Osteoblast (primary cell): Measurements from ENCODE around the gene TP73. TPM values are rescaled to one million over a fixed set of nuclear protein-coding genes. Genes with fewer than 3 reads are reported as not detected.

ENCODE experiments used
- DNase-seq: peaks from one replicate; pipeline ENCODE4 v3.0.0; 2011; ENCODE audit warnings: low spot score, mixed read lengths; ENCODE audit not compliant: insufficient read length; ENCODE audit errors: missing footprints
- H2AFZ ChIP-seq: 2 replicates; pipeline ENCODE4 v1.6.0; 2011; ENCODE audit warnings: mild to moderate bottlenecking, low read length
- H3K27ac ChIP-seq: 2 replicates; pipeline ENCODE4 v1.5.1; 2011; ENCODE audit warnings: mild to moderate bottlenecking, low read depth, low read length, moderate library complexity
- H3K27me3 ChIP-seq: 2 replicates; pipeline ENCODE4 v1.6.0; 2012; ENCODE audit warnings: mild to moderate bottlenecking, control low read depth, inconsistent platforms, low read length, moderate library complexity; ENCODE audit not compliant: insufficient read depth
- H3K36me3 ChIP-seq: 2 replicates; pipeline ENCODE4 v1.5.1; 2011; ENCODE audit warnings: mild to moderate bottlenecking, low read length, control low read depth, moderate library complexity; ENCODE audit not compliant: insufficient read depth
- H3K4me1 ChIP-seq: 2 replicates; pipeline ENCODE4 v1.5.1; 2011; ENCODE audit warnings: mild to moderate bottlenecking, low read length, control low read depth, moderate library complexity; ENCODE audit not compliant: insufficient read depth
- H3K4me2 ChIP-seq: 2 replicates; pipeline ENCODE4 v1.6.0; 2011; ENCODE audit warnings: mild to moderate bottlenecking, low read length; ENCODE audit not compliant: insufficient read depth
- H3K4me3 ChIP-seq: fragments of 200-600 bp; sonication (generic); 3 replicates; pipeline ENCODE4 v1.5.1; 2012; ENCODE audit warnings: mild to moderate bottlenecking, low read length, inconsistent platforms; ENCODE audit not compliant: insufficient read depth
- H3K79me2 ChIP-seq: 2 replicates; pipeline ENCODE4 v1.6.0; 2012; ENCODE audit warnings: mild to moderate bottlenecking, low read length, control low read depth, inconsistent platforms; ENCODE audit not compliant: insufficient read depth
- H3K9me3 ChIP-seq: 2 replicates; pipeline ENCODE4 v1.5.1; 2011; ENCODE audit warnings: low read depth, low read length, control low read depth
- H4K20me1 ChIP-seq: 2 replicates; pipeline ENCODE4 v1.6.0; 2012; ENCODE audit warnings: mild to moderate bottlenecking, low read length, control low read depth; ENCODE audit not compliant: insufficient read depth
- total RNA-seq: library from RNA; depleted of rRNA; stranded (reverse); fragments of >200 nt; gene quantifications from 2 replicates; pipeline ENCODE4 v1.2.3, GENCODE V29; 2012
- TF ChIP-seq, protein P1 (sequence below): IDR thresholded peaks from 2 replicates; pipeline ENCODE4 v1.5.1; 2011; ENCODE audit warnings: mild to moderate bottlenecking, low read depth, low read length, moderate library complexity; ENCODE audit errors: extremely low read depth

Gene TP73
- total RNA-seq, 1 donor = not detected

DNA sequence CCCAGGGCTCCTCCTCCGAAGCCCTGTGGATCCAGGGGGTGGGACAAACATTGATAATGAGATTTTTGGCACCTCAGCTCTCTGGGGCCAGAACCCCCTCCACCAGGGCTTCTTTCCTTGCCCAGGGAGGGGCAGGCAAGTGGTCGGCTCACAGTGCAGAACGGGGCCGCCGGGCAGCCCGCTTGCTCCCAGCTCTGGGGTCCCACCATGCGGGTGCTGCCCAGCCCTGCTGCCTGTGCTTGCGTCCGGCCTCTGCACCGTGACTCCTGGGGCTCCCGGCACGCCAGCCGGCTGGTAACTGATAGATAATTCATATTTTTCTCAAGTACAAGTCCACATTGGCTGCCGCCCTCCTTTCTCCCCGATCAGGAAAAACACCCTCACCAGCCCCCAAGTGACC is 57.9 kb downstream of the TP73 start:
- Histone ChIP-seq H3K36me3 (no peaks in the 10 kb centered on the region), H4K20me1 (no peaks in the 10 kb centered on the region), H2AFZ (no peak overlapping the region), H3K4me3 (no peak overlapping the region), H3K4me2 (no peak overlapping the region), H3K27ac (no peak overlapping the region), H3K4me1 (no peaks in the 10 kb centered on the region), H3K79me2 (no peaks in the 10 kb centered on the region), H3K9me3 (no peaks in the 10 kb centered on the region), H3K27me3 (peaks cover 17% of the 10 kb centered on the region)
- TF ChIP-seq, protein P1, sequence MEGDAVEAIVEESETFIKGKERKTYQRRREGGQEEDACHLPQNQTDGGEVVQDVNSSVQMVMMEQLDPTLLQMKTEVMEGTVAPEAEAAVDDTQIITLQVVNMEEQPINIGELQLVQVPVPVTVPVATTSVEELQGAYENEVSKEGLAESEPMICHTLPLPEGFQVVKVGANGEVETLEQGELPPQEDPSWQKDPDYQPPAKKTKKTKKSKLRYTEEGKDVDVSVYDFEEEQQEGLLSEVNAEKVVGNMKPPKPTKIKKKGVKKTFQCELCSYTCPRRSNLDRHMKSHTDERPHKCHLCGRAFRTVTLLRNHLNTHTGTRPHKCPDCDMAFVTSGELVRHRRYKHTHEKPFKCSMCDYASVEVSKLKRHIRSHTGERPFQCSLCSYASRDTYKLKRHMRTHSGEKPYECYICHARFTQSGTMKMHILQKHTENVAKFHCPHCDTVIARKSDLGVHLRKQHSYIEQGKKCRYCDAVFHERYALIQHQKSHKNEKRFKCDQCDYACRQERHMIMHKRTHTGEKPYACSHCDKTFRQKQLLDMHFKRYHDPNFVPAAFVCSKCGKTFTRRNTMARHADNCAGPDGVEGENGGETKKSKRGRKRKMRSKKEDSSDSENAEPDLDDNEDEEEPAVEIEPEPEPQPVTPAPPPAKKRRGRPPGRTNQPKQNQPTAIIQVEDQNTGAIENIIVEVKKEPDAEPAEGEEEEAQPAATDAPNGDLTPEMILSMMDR = no peak
- DNase-seq = no peak

DNA sequence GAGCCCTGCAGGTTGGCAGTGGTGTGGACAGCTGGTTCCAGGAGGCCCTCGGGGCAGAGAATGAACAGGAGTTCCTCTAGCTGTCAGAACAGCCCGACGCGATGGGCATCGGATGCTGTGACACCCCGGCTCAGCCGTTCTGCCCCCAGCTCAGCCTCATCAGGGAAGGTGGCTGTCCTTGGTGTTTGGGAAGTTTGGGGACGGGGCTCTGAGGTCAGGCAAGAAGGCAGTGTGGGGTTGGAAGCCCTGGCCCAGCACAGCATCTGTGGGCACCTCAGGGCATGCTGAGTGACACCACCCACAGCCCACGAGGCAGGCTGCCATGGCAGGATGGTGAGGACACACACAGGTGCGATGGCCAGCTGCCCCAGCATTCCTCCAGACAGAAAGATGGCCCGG is 59.1 kb downstream of the TP73 start:
- Histone ChIP-seq H3K4me3 (no peak overlapping the region), H3K4me2 (no peak overlapping the region), H4K20me1 (no peaks in the 10 kb centered on the region), H2AFZ (no peak overlapping the region), H3K27me3 (peaks cover 17% of the 10 kb centered on the region), H3K36me3 (no peaks in the 10 kb centered on the region), H3K27ac (no peak overlapping the region), H3K9me3 (no peaks in the 10 kb centered on the region), H3K4me1 (no peaks in the 10 kb centered on the region), H3K79me2 (no peaks in the 10 kb centered on the region)
- DNase-seq = no peak
- TF ChIP-seq, protein P1 = no peak

DNA sequence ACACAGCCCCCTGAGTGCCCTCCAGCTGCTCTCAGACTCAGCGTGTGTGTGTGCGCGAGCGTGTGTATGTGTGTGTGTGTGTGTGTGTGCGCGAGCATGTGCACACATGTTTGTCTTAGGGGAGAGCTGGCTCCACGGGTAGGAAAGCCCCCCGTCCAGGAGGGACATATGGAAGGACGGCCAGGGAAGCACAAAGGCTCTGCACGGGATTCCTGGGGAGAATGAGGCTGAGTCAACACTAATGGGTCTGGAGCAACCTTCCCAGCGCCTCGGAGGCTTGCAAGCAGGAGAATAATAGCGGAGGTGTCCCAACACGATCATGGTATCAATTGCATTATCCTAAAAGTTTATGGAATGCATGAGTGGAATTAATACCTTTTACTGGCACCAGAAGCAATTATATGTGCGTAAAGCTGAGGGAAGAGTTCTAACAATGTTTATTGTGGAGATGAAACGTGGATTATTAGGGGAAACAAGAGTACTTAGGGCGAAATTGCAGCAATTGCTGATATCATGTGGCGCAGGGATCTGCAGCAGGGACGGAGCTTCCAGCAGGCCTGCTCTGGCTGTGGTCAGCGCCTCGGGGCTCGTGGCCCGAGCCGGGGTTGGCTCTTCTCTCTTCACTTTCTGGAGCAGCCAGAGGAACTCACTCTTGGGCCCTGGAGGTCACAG is 59.6 kb downstream of the TP73 start:
- H3K4me1 ChIP-seq = no peaks in the 10 kb centered on the region
- no peak overlapping the region for H3K27ac ChIP-seq
- H3K4me3 ChIP-seq = no peak overlapping the region
- no peaks in the 10 kb centered on the region for H3K79me2 ChIP-seq
- H3K27me3 ChIP-seq = peaks cover 17% of the 10 kb centered on the region
- no peak overlapping the region for H3K4me2 ChIP-seq
- H4K20me1 ChIP-seq = no peaks in the 10 kb centered on the region
- no peak for DNase-seq
- no peaks in the 10 kb centered on the region for H3K36me3 ChIP-seq
- H3K9me3 ChIP-seq = no peaks in the 10 kb centered on the region
- TF ChIP-seq, protein P1 = no peak
- H2AFZ ChIP-seq = no peak overlapping the region

DNA sequence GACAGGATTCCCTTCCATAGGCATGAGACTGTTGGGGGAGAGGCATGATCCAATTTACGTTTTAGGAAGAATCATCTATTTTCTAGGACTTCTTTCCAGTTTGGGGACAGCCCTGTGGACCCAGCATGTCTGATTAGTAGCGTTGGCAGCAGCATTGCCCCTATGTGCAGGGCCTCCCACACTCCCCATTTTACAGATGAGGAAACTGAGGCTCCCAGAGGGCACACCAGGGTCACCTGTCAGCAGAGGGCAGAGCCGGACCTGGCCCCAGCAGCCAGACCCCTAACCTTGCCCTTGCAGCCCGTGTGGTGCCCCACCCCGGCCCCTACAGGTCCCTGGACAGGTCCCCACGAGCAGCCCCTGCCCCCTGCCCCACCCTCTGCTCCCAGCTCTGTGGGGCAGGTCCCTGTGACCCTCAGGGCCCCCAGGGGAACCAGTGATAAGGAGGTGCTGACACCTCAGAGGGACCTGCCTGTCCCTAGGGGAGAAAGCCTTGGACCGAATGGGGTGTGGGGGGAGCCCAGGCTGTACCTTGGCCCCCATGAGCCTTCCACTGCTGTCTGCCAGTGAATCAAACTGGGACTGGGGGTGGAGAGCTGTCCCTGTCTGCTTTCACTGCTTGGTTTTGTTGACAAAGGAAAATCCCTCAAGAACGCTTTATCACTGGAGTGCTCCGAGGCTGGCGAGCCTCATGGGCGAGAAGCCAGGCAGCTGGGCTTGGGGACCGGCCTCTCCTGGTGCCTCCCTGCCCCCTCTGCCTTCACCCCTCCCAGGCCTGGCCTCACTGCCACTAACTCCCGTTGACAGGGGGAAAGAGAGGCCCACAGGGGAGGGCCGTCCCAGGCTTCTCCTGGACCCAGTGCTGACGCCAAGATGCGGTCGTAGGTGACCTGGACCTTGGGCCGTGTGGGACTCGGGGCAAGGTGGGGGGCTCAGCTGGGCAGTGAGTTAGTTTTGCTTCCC is 60.5 kb downstream of the TP73 start:
- H4K20me1 ChIP-seq = no peaks in the 10 kb centered on the region
- no peak overlapping the region for H3K4me3 ChIP-seq
- no peaks in the 10 kb centered on the region for H3K79me2 ChIP-seq
- no peak overlapping the region for H3K27ac ChIP-seq
- DNase-seq = no peak
- no peaks in the 10 kb centered on the region for H3K9me3 ChIP-seq
- H3K4me1 ChIP-seq = no peaks in the 10 kb centered on the region
- H3K4me2 ChIP-seq = no peak overlapping the region
- no peaks in the 10 kb centered on the region for H3K36me3 ChIP-seq
- TF ChIP-seq, protein P1 = no peak
- peaks cover 17% of the 10 kb centered on the region for H3K27me3 ChIP-seq
- no peak overlapping the region for H2AFZ ChIP-seq
